Dendritic cell treated with granulocyte-macrophage colony-stimulating factor and Interleukin-4, amounts not matched to agents 40 ng/mL and 50 ng/mL, for 4 days (primary cell): ENCODE measurements around the gene CIB4.

Source experiments
- H3K27ac Mint-ChIP-seq: one replicate; pipeline ENCODE4 v1.8.0; 2022; ENCODE audit warnings: mild to moderate bottlenecking, mixed read lengths
- H3K27me3 Mint-ChIP-seq: one replicate; pipeline ENCODE4 v1.8.0; 2022; ENCODE audit warnings: mild to moderate bottlenecking, mixed read lengths
- H3K36me3 Mint-ChIP-seq: one replicate; pipeline ENCODE4 v1.8.0; 2022; ENCODE audit warnings: low read depth, mixed read lengths
- H3K4me1 Mint-ChIP-seq: one replicate; pipeline ENCODE4 v1.8.0; 2022; ENCODE audit warnings: low read depth, mixed read lengths
- H3K4me3 Mint-ChIP-seq: one replicate; pipeline ENCODE4 v1.8.0; 2022; ENCODE audit warnings: mild to moderate bottlenecking, moderate library complexity, mixed read lengths
- H3K9me3 Mint-ChIP-seq: one replicate; pipeline ENCODE4 v1.8.0; 2022; ENCODE audit warnings: mixed read lengths
- intact Hi-C: fragments of 100-400 bp; cut with micrococcal nuclease; formaldehyde crosslinking; loops from one replicate; pipeline ENCODE4 v1.15.0; 2022

CIB4 gene

GRCh38 chr2:26644188-26644835 lies 3.1 kb upstream of the CIB4 start:
- intact Hi-C loops = no loop called here
- Mint-ChIP-seq H3K27ac (no peak overlapping the region), H3K36me3 (no peaks in the 10 kb centered on the region), H3K4me3 (no peak overlapping the region), H3K27me3 (peaks cover 47% of the 10 kb centered on the region), H3K4me1 (peaks cover 8% of the 10 kb centered on the region), H3K9me3 (no peaks in the 10 kb centered on the region)

- Mint-ChIP-seq H3K4me1 (peaks cover 8% of the 10 kb centered on the region), H3K4me3 (no peak overlapping the region), H3K36me3 (no peaks in the 10 kb centered on the region), H3K9me3 (no peaks in the 10 kb centered on the region), H3K27me3 (peaks cover 45% of the 10 kb centered on the region), H3K27ac (no peak overlapping the region)
- intact Hi-C loops = no loop called here
Measured at GRCh38 chr2:26642429-26642828, 1.3 kb upstream of the CIB4 start.

- Mint-ChIP-seq H3K9me3 (no peaks in the 10 kb centered on the region), H3K4me1 (peaks cover 8% of the 10 kb centered on the region), H3K36me3 (no peaks in the 10 kb centered on the region), H3K4me3 (no peak overlapping the region), H3K27me3 (peaks cover 35% of the 10 kb centered on the region), H3K27ac (no peak overlapping the region)
- intact Hi-C loops = no loop called here
Measured at GRCh38 chr2:26640331-26640745, 828 bp downstream of the CIB4 start.

DNA sequence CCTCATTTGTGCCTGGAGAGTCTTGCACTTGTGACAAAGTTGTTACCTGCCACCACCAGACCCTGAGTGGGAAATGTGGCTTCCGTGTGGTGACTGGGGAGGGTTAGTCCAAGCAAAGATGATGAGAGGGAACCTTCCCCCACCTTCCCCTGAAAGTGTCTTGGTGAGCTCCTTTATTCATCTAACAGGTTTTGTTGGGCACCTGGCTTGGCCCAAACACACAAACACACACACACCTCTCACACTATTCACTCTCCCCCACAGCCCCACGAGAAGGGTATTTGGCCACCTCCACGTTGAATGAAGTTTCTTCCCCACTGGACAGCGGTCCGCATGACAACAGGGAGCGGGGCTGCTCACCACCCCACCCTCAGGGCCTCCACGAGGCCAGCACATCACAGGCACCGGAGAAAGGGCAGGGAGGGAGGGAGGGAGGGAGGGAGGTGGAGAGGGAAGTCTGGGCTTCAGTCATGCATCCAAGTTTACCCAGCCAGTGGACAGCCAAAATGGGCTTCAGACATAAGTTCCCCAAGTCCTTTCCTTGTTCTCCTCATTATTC lies 1.4 kb downstream of the CIB4 start:
- Mint-ChIP-seq H3K4me1 (peaks cover 8% of the 10 kb centered on the region), H3K36me3 (no peaks in the 10 kb centered on the region), H3K27ac (no peak overlapping the region), H3K4me3 (no peak overlapping the region), H3K9me3 (no peaks in the 10 kb centered on the region), H3K27me3 (peaks cover 31% of the 10 kb centered on the region)
- intact Hi-C loops = no loop called here

GRCh38 chr2:26637811-26638310 lies 3.3 kb downstream of the CIB4 start:
- Mint-ChIP-seq H3K4me1 (peaks cover 13% of the 10 kb centered on the region), H3K36me3 (no peaks in the 10 kb centered on the region), H3K27ac (no peak overlapping the region), H3K27me3 (peaks cover 22% of the 10 kb centered on the region), H3K4me3 (no peak overlapping the region), H3K9me3 (no peaks in the 10 kb centered on the region)
- intact Hi-C loops = no loop called here

DNA sequence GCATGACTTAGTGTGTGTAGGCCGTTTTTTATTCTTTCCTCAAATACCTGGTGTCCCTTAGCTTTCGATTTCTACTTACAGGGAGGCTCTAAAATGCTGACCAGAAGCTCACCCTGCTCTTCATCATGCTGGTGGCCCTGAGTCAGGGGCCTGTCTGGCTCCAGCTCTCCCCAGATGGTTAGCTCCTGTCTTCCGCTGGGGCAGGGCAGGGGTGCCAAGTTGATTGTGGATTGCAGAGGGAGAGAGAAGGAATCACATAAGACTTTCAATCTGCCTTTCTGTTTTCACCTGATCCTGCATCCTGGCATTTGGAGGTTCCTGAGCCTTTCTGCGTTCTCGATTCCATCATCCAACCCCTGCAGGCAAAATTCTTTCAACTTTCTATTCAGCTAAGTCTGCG lies 4.2 kb downstream of the CIB4 start:
- Mint-ChIP-seq H3K4me3 (no peak overlapping the region), H3K4me1 (peaks cover 13% of the 10 kb centered on the region), H3K27me3 (peaks cover 21% of the 10 kb centered on the region), H3K36me3 (no peaks in the 10 kb centered on the region), H3K9me3 (no peaks in the 10 kb centered on the region), H3K27ac (no peak overlapping the region)
- intact Hi-C loops = no loop called here

DNA sequence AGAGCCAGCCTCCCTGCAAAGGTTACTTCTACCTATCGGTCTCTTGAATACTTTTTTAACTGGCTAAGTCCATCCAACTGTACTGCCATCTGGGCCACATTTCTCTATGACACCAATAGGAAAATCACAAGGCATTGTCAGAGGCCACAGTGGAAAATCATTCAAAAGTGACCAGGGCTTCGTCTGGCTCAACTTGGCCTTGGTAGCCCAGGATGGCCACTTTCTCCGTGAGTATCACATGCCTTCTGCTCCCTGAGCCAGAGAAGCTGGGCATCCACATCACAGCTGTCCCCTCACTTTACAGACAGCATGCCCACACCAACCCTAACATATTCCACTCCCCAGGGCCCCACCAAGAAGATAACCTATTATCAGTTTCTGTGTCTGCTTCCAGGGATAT lies 5.8 kb downstream of the CIB4 start:
- H3K27ac Mint-ChIP-seq = no peak overlapping the region
- H3K4me1 Mint-ChIP-seq = peaks cover 10% of the 10 kb centered on the region
- no peaks in the 10 kb centered on the region for H3K36me3 Mint-ChIP-seq
- intact Hi-C loops = no loop called here
- H3K27me3 Mint-ChIP-seq = peaks cover 16% of the 10 kb centered on the region
- H3K4me3 Mint-ChIP-seq = no peak overlapping the region
- H3K9me3 Mint-ChIP-seq = no peaks in the 10 kb centered on the region

- Mint-ChIP-seq H3K4me3 (no peak overlapping the region), H3K36me3 (no peaks in the 10 kb centered on the region), H3K27ac (no peak overlapping the region), H3K4me1 (peaks cover 6% of the 10 kb centered on the region), H3K27me3 (peaks cover 11% of the 10 kb centered on the region), H3K9me3 (no peaks in the 10 kb centered on the region)
- intact Hi-C loops = no loop called here
Measured at GRCh38 chr2:26634636-26635230, 6.4 kb downstream of the CIB4 start.

DNA sequence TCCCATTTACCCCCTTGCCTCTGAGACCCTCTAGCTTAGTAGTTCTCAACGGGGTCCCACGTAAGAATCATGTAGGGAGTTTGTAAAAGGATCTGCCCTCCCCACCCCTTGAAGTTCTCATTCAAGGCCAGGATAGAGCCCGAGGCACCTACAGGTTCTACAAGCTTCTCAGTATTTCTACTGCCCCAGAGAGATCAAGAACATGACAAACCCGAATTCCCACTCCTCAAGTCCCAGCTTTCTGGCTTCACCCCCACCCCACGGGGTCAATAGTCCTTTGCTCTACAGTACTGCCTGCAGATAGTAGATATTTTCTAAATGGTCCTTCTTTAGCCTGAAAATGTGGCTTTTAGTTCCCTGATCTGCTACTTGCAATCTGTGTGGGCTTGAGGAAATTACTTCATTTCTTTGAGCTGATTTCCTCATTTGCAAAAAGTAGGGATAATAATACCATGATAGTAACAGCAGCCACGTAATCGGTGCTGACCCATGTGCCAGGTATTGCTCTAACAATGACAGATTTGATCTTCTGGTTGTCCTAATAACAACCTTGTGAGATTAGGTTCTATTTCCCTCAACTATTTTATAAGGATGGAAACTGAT lies 7.1 kb downstream of the CIB4 start:
- intact Hi-C loops = no loop called here
- Mint-ChIP-seq H3K4me1 (peaks cover 6% of the 10 kb centered on the region), H3K36me3 (no peaks in the 10 kb centered on the region), H3K27me3 (peaks cover 8% of the 10 kb centered on the region), H3K9me3 (no peaks in the 10 kb centered on the region), H3K4me3 (no peak overlapping the region), H3K27ac (no peak overlapping the region)

DNA sequence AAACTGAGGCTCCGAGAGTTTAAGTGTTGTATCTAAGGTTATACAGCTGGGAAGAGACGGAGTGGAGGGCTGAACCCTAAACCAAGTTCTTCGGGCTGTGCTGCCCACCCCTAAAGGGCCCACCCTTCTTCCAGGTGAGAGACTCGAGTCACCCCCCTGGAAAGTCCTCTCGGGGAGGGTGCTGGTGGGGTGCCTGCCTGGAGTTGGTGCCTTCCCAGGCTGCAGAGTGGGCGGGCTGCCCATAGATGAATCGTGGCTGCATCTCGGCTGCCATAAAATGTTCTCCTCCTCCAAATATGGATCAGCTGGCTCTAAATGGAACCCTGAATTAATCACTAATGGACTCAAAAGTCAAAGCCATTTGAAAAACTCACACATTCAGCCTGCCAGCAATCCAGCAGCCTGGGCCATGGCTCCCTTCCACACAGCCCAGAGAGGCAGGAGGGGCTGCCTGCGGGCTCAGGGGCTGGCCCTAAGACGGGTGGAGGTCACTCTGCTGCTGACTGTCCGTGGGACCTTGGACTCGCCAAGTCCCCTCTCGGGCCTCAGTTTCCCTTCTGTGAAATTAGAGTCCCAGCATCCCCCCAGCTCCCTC lies 7.7 kb downstream of the CIB4 start:
- Mint-ChIP-seq H3K36me3 (no peaks in the 10 kb centered on the region), H3K4me3 (no peak overlapping the region), H3K9me3 (no peaks in the 10 kb centered on the region), H3K27me3 (peaks cover 8% of the 10 kb centered on the region), H3K27ac (no peak overlapping the region), H3K4me1 (peaks cover 6% of the 10 kb centered on the region)
- intact Hi-C loops = no loop called here

- intact Hi-C loops = no loop called here
- no peaks in the 10 kb centered on the region for H3K9me3 Mint-ChIP-seq
- no peak overlapping the region for H3K27ac Mint-ChIP-seq
- H3K4me1 Mint-ChIP-seq = peaks cover 6% of the 10 kb centered on the region
- no peak overlapping the region for H3K4me3 Mint-ChIP-seq
- H3K27me3 Mint-ChIP-seq = peaks cover 8% of the 10 kb centered on the region
- H3K36me3 Mint-ChIP-seq = no peaks in the 10 kb centered on the region
Measured at GRCh38 chr2:26632624-26633185, 8.5 kb downstream of the CIB4 start.

- peaks cover 6% of the 10 kb centered on the region for H3K4me1 Mint-ChIP-seq
- no peaks in the 10 kb centered on the region for H3K36me3 Mint-ChIP-seq
- intact Hi-C loops = no loop called here
- H3K4me3 Mint-ChIP-seq = no peak overlapping the region
- peaks cover 8% of the 10 kb centered on the region for H3K27me3 Mint-ChIP-seq
- no peaks in the 10 kb centered on the region for H3K9me3 Mint-ChIP-seq
- H3K27ac Mint-ChIP-seq = no peak overlapping the region
Measured at GRCh38 chr2:26631401-26632170, 9.6 kb downstream of the CIB4 start.

DNA sequence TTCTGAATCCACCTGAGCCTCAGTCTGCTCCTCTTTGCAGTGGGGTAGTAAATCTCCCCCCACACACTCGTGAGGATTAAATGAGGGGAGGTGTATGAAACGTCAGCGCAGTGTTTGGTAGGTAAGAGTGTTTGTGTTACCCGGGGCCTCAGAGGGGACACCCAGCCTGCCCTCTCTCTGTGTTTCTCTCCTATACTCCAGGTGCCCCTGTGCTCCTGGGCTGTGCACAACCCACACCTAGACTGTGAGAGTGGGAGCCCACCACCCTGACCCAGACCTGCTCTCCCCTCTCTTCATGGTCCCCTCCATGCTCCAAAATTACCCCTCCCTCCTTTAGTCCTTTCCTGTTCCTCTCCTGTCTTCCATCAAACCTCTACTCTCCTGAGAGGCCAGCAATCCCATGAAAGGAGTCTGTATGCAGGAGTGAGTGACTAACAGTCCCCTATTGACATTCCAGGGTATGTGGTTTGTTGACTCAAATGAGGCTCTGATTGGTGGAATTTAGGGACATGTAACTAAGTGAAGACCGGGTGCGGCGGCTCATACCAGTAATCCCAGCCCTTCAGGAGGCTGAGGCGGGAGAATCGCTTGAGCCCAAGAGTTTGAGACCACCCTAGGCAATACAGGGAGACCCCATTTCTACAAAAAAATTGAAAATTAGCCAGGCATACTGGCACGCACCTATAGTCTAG lies 10.4 kb downstream of the CIB4 start:
- no peak overlapping the region for H3K27ac Mint-ChIP-seq
- peaks cover 6% of the 10 kb centered on the region for H3K4me1 Mint-ChIP-seq
- intact Hi-C loops = no loop called here
- H3K9me3 Mint-ChIP-seq = no peaks in the 10 kb centered on the region
- no peaks in the 10 kb centered on the region for H3K36me3 Mint-ChIP-seq
- H3K27me3 Mint-ChIP-seq = peaks cover 8% of the 10 kb centered on the region
- no peak overlapping the region for H3K4me3 Mint-ChIP-seq
